HEK293 (cell line): Measurements from ENCODE around the gene ALOXE3.

ENCODE experiments used
- HOXD13 ChIP-seq: sonication (generic); formaldehyde crosslinking; IDR thresholded peaks from 2 replicates; pipeline ENCODE4 v1.8.0; 2022; ENCODE audit warnings: missing genetic modification reagents, borderline replicate concordance
- KLF10 ChIP-seq: fragments of 450-650 bp; IDR thresholded peaks from 2 replicates; pipeline ENCODE4 v1.5.1; 2018; ENCODE audit warnings: missing biosample characterization, mild to moderate bottlenecking, missing genetic modification characterization
- KLF16 ChIP-seq: fragments of 450-650 bp; formaldehyde crosslinking; IDR thresholded peaks from 2 replicates; pipeline ENCODE4 v1.5.1; 2017; ENCODE audit warnings: missing biosample characterization, missing genetic modification characterization
- KLF17 ChIP-seq: fragments of 450-650 bp; formaldehyde crosslinking; IDR thresholded peaks from 2 replicates; pipeline ENCODE4 v1.5.1; 2016; ENCODE audit warnings: missing biosample characterization, missing genetic modification characterization
- PRDM2 ChIP-seq: fragments of 450-650 bp; formaldehyde crosslinking; IDR thresholded peaks from 2 replicates; pipeline ENCODE4 v1.5.1; 2016; ENCODE audit warnings: missing biosample characterization, missing genetic modification characterization, borderline replicate concordance
- REPIN1 ChIP-seq: fragments of 450-650 bp; formaldehyde crosslinking; IDR thresholded peaks from 2 replicates; pipeline ENCODE4 v1.5.1; 2017; ENCODE audit warnings: missing biosample characterization, missing genetic modification characterization, low read depth
- SP2 ChIP-seq: fragments of 450-650 bp; formaldehyde crosslinking; IDR thresholded peaks from 2 replicates; pipeline ENCODE4 v1.5.1; 2016; ENCODE audit warnings: missing biosample characterization, missing genetic modification characterization
- SP3 ChIP-seq: fragments of 450-650 bp; formaldehyde crosslinking; IDR thresholded peaks from 2 replicates; pipeline ENCODE4 v1.5.1; 2016; ENCODE audit warnings: missing biosample characterization, missing genetic modification characterization
- ZBTB6 ChIP-seq: fragments of 450-650 bp; formaldehyde crosslinking; IDR thresholded peaks from 2 replicates; pipeline ENCODE4 v1.5.1; 2017; ENCODE audit warnings: missing biosample characterization, missing genetic modification characterization
- ZNF10 ChIP-seq: fragments of 450-650 bp; formaldehyde crosslinking; IDR thresholded peaks from 2 replicates; pipeline ENCODE4 v1.5.1; 2017; ENCODE audit warnings: missing biosample characterization, missing genetic modification characterization
- ZNF132 ChIP-seq: fragments of 450-650 bp; formaldehyde crosslinking; IDR thresholded peaks from 2 replicates; pipeline ENCODE4 v1.5.1; 2017; ENCODE audit warnings: missing biosample characterization, missing genetic modification characterization, borderline replicate concordance
- ZNF157 ChIP-seq: fragments of 450-650 bp; formaldehyde crosslinking; IDR thresholded peaks from 2 replicates; pipeline ENCODE4 v1.5.1; 2016; ENCODE audit warnings: missing biosample characterization, missing genetic modification characterization
- ZNF169 ChIP-seq: fragments of 450-650 bp; formaldehyde crosslinking; IDR thresholded peaks from 2 replicates; pipeline ENCODE4 v1.5.1; 2016; ENCODE audit warnings: missing biosample characterization, missing genetic modification characterization
- ZNF214 ChIP-seq: fragments of 450-650 bp; formaldehyde crosslinking; IDR thresholded peaks from 2 replicates; pipeline ENCODE4 v1.5.1; 2017; ENCODE audit warnings: missing biosample characterization, mild to moderate bottlenecking, missing genetic modification characterization, borderline replicate concordance
- ZNF221 ChIP-seq: fragments of 450-650 bp; formaldehyde crosslinking; IDR thresholded peaks from 2 replicates; pipeline ENCODE4 v1.5.1; 2017; ENCODE audit warnings: missing biosample characterization, missing genetic modification characterization, borderline replicate concordance
- ZNF23 ChIP-seq: fragments of 450-650 bp; formaldehyde crosslinking; IDR thresholded peaks from 2 replicates; pipeline ENCODE4 v1.5.1; 2016; ENCODE audit warnings: missing biosample characterization, missing genetic modification characterization, borderline replicate concordance
- ZNF239 ChIP-seq: fragments of 450-650 bp; formaldehyde crosslinking; IDR thresholded peaks from 2 replicates; pipeline ENCODE4 v1.5.1; 2016; ENCODE audit warnings: missing biosample characterization, missing genetic modification characterization
- ZNF324 ChIP-seq: fragments of 450-650 bp; formaldehyde crosslinking; IDR thresholded peaks from 2 replicates; pipeline ENCODE4 v1.5.1; 2016; ENCODE audit warnings: missing biosample characterization, missing genetic modification characterization
- ZNF398 ChIP-seq: fragments of 450-650 bp; formaldehyde crosslinking; IDR thresholded peaks from 2 replicates; pipeline ENCODE4 v1.5.1; 2017; ENCODE audit warnings: missing biosample characterization, missing genetic modification characterization
- ZNF544 ChIP-seq: fragments of 450-650 bp; formaldehyde crosslinking; IDR thresholded peaks from 2 replicates; pipeline ENCODE4 v1.5.0; 2017; ENCODE audit warnings: missing biosample characterization, missing genetic modification characterization
- ZNF610 ChIP-seq: fragments of 450-650 bp; formaldehyde crosslinking; IDR thresholded peaks from 2 replicates; pipeline ENCODE4 v1.5.1; 2016; ENCODE audit warnings: missing biosample characterization, missing genetic modification characterization, borderline replicate concordance
- ZNF624 ChIP-seq: fragments of 450-650 bp; formaldehyde crosslinking; IDR thresholded peaks from 2 replicates; pipeline ENCODE4 v1.5.1; 2017; ENCODE audit warnings: missing biosample characterization, missing genetic modification characterization
- ZNF639 ChIP-seq: fragments of 450-650 bp; formaldehyde crosslinking; IDR thresholded peaks from 2 replicates; pipeline ENCODE4 v1.5.1; 2016; ENCODE audit warnings: missing biosample characterization, missing genetic modification characterization
- ZNF747 ChIP-seq: fragments of 450-650 bp; formaldehyde crosslinking; IDR thresholded peaks from 2 replicates; pipeline ENCODE4 v1.5.1; 2016; ENCODE audit warnings: missing biosample characterization, missing genetic modification characterization
- ZNF776 ChIP-seq: fragments of 450-650 bp; formaldehyde crosslinking; IDR thresholded peaks from 2 replicates; pipeline ENCODE4 v1.5.0; 2017; ENCODE audit warnings: missing biosample characterization, missing genetic modification characterization, borderline replicate concordance
- ZNF785 ChIP-seq: fragments of 450-650 bp; formaldehyde crosslinking; IDR thresholded peaks from 2 replicates; pipeline ENCODE4 v1.5.1; 2016; ENCODE audit warnings: missing biosample characterization, missing genetic modification characterization
- ZSCAN5A ChIP-seq: fragments of 450-650 bp; formaldehyde crosslinking; IDR thresholded peaks from 2 replicates; pipeline ENCODE4 v1.5.1; 2016; ENCODE audit warnings: missing biosample characterization, missing genetic modification characterization

Gene ALOXE3

GRCh38 chr17:8121681-8122421 is 3.5 kb upstream of the ALOXE3 start (continued):
- TF ChIP-seq ZBTB6 (tag by site-specific recombination) (peak; percentile 87), ZNF10 (tag by site-specific recombination) (no peak; the same call in 1 of the 2 replicates), SP3 (tag by site-specific recombination) (peak; percentile 83), ZNF239 (tag by site-specific recombination) (no peak), ZNF544 (tag by site-specific recombination) (no peak), ZNF157 (tag by site-specific recombination) (0 out of 2 replicates have a peak, but pooled peaks have one; percentile 11), ZNF776 (tag by site-specific recombination) (no peak), ZNF132 (tag by site-specific recombination) (no peak), ZNF624 (tag by site-specific recombination) (no peak), PRDM2 (tag by site-specific recombination) (no peak), ZSCAN5A (tag by site-specific recombination) (peak; percentile 37; the same call in 1 of the 2 replicates), KLF17 (tag by site-specific recombination) (no peak), ZNF785 (0 out of 2 replicates have a peak, but pooled peaks have one; percentile 47), ZNF610 (tag by site-specific recombination) (no peak), ZNF324 (tag by site-specific recombination) (no peak), ZNF23 (tag by site-specific recombination) (peak; percentile 58; the same call in 1 of the 2 replicates), ZNF221 (tag by site-specific recombination) (no peak), HOXD13 (no peak), KLF10 (tag by site-specific recombination) (peak; percentile 99), ZNF214 (tag by site-specific recombination) (no peak), ZNF639 (no peak), ZNF398 (tag by site-specific recombination) (no peak), SP2 (tag by site-specific recombination) (peak; percentile 85), ZNF747 (no peak), ZNF169 (tag by site-specific recombination) (no peak), REPIN1 (tag by site-specific recombination) (peak; percentile 53; the same call in 1 of the 2 replicates), KLF16 (tag by site-specific recombination) (peak; percentile 91)
